H9 (cell line): Measurements from ENCODE around the gene ALG11. TPM values are rescaled to one million over a fixed set of nuclear protein-coding genes. Genes with fewer than 3 reads are reported as not detected.

Source experiments
- DNase-seq: peaks from one replicate; pipeline ENCODE4 v3.0.0-alpha.2; 2017
- H2AFZ ChIP-seq: one replicate; pipeline ENCODE4 v1.6.1; 2013; ENCODE audit warnings: mild to moderate bottlenecking, low read length, control low read depth, moderate library complexity
- H2AK5ac ChIP-seq: 2 replicates; pipeline ENCODE4 v1.6.1; 2013; ENCODE audit warnings: low read length, control low read depth, mixed read lengths; ENCODE audit not compliant: insufficient read length
- H2BK120ac ChIP-seq: one replicate; pipeline ENCODE4 v1.6.1; 2013; ENCODE audit warnings: low read depth, mild to moderate bottlenecking, low read length, control low read depth, inconsistent platforms; ENCODE audit not compliant: poor library complexity, severe bottlenecking
- H2BK12ac ChIP-seq: 2 replicates; pipeline ENCODE4 v1.6.1; 2013; ENCODE audit warnings: low read length, control low read depth, mixed read lengths, low read depth; ENCODE audit not compliant: insufficient read length
- H2BK15ac ChIP-seq: 2 replicates; pipeline ENCODE4 v1.6.1; 2013; ENCODE audit warnings: low read depth, low read length, control low read depth
- H2BK20ac ChIP-seq: one replicate; pipeline ENCODE4 v1.6.1; 2013; ENCODE audit warnings: low read depth, mild to moderate bottlenecking, low read length, control low read depth, inconsistent platforms; ENCODE audit not compliant: poor library complexity, severe bottlenecking
- H2BK5ac ChIP-seq: 2 replicates; pipeline ENCODE4 v1.6.1; 2013; ENCODE audit warnings: low read length, control low read depth, mixed read lengths; ENCODE audit not compliant: insufficient read length
- H3K14ac ChIP-seq: 2 replicates; pipeline ENCODE4 v1.6.1; 2013; ENCODE audit warnings: low read length, control low read depth; ENCODE audit not compliant: insufficient read depth
- H3K18ac ChIP-seq: 2 replicates; pipeline ENCODE4 v1.6.1; 2013; ENCODE audit warnings: low read depth, mild to moderate bottlenecking, mixed read lengths, low read length, control low read depth; ENCODE audit not compliant: insufficient read length
- H3K23ac ChIP-seq: 2 replicates; pipeline ENCODE4 v1.6.1; 2013; ENCODE audit warnings: low read length, control low read depth, mixed read lengths, low read depth; ENCODE audit not compliant: insufficient read length
- H3K23me2 ChIP-seq: 2 replicates; pipeline ENCODE4 v1.6.1; 2013; ENCODE audit warnings: low read depth, mild to moderate bottlenecking, mixed read lengths, low read length, control low read depth; ENCODE audit not compliant: insufficient read length, poor library complexity, severe bottlenecking
- H3K27ac ChIP-seq: 2 replicates; pipeline ENCODE4 v1.5.1; 2013; ENCODE audit warnings: low read length, control low read depth, mixed read lengths, low read depth; ENCODE audit not compliant: insufficient read length
- H3K27me3 ChIP-seq: 2 replicates; pipeline ENCODE4 v1.6.1; 2013; ENCODE audit warnings: low read length, control low read depth, inconsistent platforms; ENCODE audit not compliant: insufficient read depth
- H3K4ac ChIP-seq: 2 replicates; pipeline ENCODE4 v1.6.1; 2013; ENCODE audit warnings: low read depth, mild to moderate bottlenecking, control low read depth, inconsistent platforms, low read length, moderate library complexity
- H3K4me1 ChIP-seq: 2 replicates; pipeline ENCODE4 v1.6.1; 2013; ENCODE audit warnings: low read length, control low read depth, inconsistent platforms; ENCODE audit not compliant: insufficient read depth
- H3K4me2 ChIP-seq: 2 replicates; pipeline ENCODE4 v1.6.1; 2013; ENCODE audit warnings: low read length, control low read depth, mixed read lengths; ENCODE audit not compliant: insufficient read length, insufficient read depth
- H3K56ac ChIP-seq: 2 replicates; pipeline ENCODE4 v1.6.1; 2013; ENCODE audit warnings: low read depth, mild to moderate bottlenecking, mixed read lengths, low read length, control low read depth; ENCODE audit not compliant: insufficient read length
- H3K79me1 ChIP-seq: 2 replicates; pipeline ENCODE4 v1.6.1; 2013; ENCODE audit warnings: low read depth, mild to moderate bottlenecking, moderate library complexity, low read length, control low read depth, inconsistent platforms; ENCODE audit not compliant: insufficient read depth, poor library complexity, severe bottlenecking
- H3K79me2 ChIP-seq: 2 replicates; pipeline ENCODE4 v1.6.1; 2013; ENCODE audit warnings: low read length, control low read depth, inconsistent platforms; ENCODE audit not compliant: insufficient read depth
- H3K9ac ChIP-seq: 2 replicates; pipeline ENCODE4 v1.6.1; 2013; ENCODE audit warnings: low read length, control low read depth, mixed read lengths; ENCODE audit not compliant: insufficient read length; ENCODE audit errors: extremely low read depth
- H3K9me3 ChIP-seq: one replicate; pipeline ENCODE4 v1.6.1; 2013; ENCODE audit warnings: low read depth, low read length, inconsistent platforms; ENCODE audit not compliant: control insufficient read depth
- H3T11ph ChIP-seq: one replicate; pipeline ENCODE4 v1.6.1; 2013; ENCODE audit warnings: mild to moderate bottlenecking, low read length, control low read depth, inconsistent platforms
- H4K20me1 ChIP-seq: one replicate; pipeline ENCODE4 v1.6.1; 2013; ENCODE audit not compliant: control insufficient read depth, insufficient read length, insufficient read depth
- H4K5ac ChIP-seq: 2 replicates; pipeline ENCODE4 v1.6.1; 2013; ENCODE audit warnings: low read depth, mild to moderate bottlenecking, mixed read lengths, low read length, control low read depth; ENCODE audit not compliant: insufficient read length
- H4K8ac ChIP-seq: replicated peaks from 2 replicates; pipeline ENCODE4 v1.6.1; 2013; ENCODE audit warnings: low read length, control low read depth, mixed read lengths, low read depth; ENCODE audit not compliant: insufficient read length
- H4K91ac ChIP-seq: 2 replicates; pipeline ENCODE4 v1.6.1; 2013; ENCODE audit warnings: low read depth, mild to moderate bottlenecking, moderate library complexity, mixed read lengths, low read length, control low read depth; ENCODE audit not compliant: insufficient read length
- H3K27ac Mint-ChIP-seq, 3 experiments: 2 replicates in 2 of 3; 3 replicates in 1 of 3; pipeline ENCODE4 v1.8.0; 2020 to 2021; ENCODE audit warnings: mixed read lengths in 3 of 3, mild to moderate bottlenecking in 1 of 3, moderate library complexity in 1 of 3
- H3K27me3 Mint-ChIP-seq: 2 replicates; pipeline ENCODE4 v1.8.0; 2021; ENCODE audit warnings: low read depth, mild to moderate bottlenecking, moderate library complexity, mixed read lengths
- H3K36me3 Mint-ChIP-seq, 3 experiments: 2 replicates in 2 of 3; 3 replicates in 1 of 3; pipeline ENCODE4 v1.8.0; 2020 to 2021; ENCODE audit warnings: low read depth in 3 of 3, mixed read lengths in 3 of 3; ENCODE audit not compliant: insufficient read depth in 1 of 3
- H3K4me1 Mint-ChIP-seq, 2 experiments: 2 replicates each; pipeline ENCODE4 v1.8.0; 2020; ENCODE audit warnings: mixed read lengths in 2 of 2
- H3K4me3 Mint-ChIP-seq, 2 experiments: 2 replicates in 1 of 2; 3 replicates in 1 of 2; pipeline ENCODE4 v1.8.0; 2020 to 2021; ENCODE audit warnings: mild to moderate bottlenecking in 2 of 2, mixed read lengths in 2 of 2, moderate library complexity in 1 of 2
- H3K9me3 Mint-ChIP-seq, 2 experiments: 2 replicates in 1 of 2; 3 replicates in 1 of 2; pipeline ENCODE4 v1.8.0; 2020; ENCODE audit warnings: mild to moderate bottlenecking in 2 of 2, mixed read lengths in 2 of 2, moderate library complexity in 1 of 2
- CTCF ChIP-seq: fragments of 200-600 bp; sonication (generic); conservative IDR thresholded peaks from 3 replicates; pipeline ENCODE4 v1.8.0; 2021; ENCODE audit warnings: antibody characterized with exemption, mild to moderate bottlenecking
- WGBS: extraction: QIAGEN DNeasy Blood & Tissue Kit; methylation state at CpG from one replicate; pipeline ENCODE4 v1.1.7; 2013; ENCODE audit warnings: missing lambda C conversion rate, low lambda C conversion rate, mixed read lengths; ENCODE audit not compliant: insufficient read length; ENCODE audit errors: extremely low coverage; 5-methylcytosine and 5-hydroxymethylcytosine counted together
- total RNA-seq: library from RNA; stranded (reverse); gene quantifications from 2 replicates; pipeline ENCODE4 v1.2.1, GENCODE V29; 2021

Gene ALG11
- total RNA-seq, 1 experiment from 2014 or later, result 46.6 TPM

- Histone ChIP-seq H3K23me2 (peaks cover 2% of the 10 kb centered on the region), H3K56ac (no peak overlapping the region), H4K20me1 (no peaks in the 10 kb centered on the region), H3K23ac (no peak overlapping the region), H3K27me3 (no peaks in the 10 kb centered on the region), H2AFZ (no peak overlapping the region), H2BK12ac (no peak overlapping the region), H4K91ac (no peak overlapping the region), H3K9me3 (no peaks in the 10 kb centered on the region), H4K8ac (no peak overlapping the region), H3K79me2 (peaks cover 12% of the 10 kb centered on the region; the same call in 1 of the 2 replicates), H2BK20ac (no peak overlapping the region), H3K9ac (no peak overlapping the region), H2AK5ac (no peak overlapping the region), H3K18ac (no peak overlapping the region), H2BK15ac (no peak overlapping the region), H3K27ac (no peak overlapping the region), H3T11ph (no peak overlapping the region), H3K14ac (no peak overlapping the region), H3K79me1 (peaks cover 2% of the 10 kb centered on the region), H3K4me1 (no peaks in the 10 kb centered on the region), H2BK5ac (no peak overlapping the region), H3K4me2 (no peak overlapping the region), H3K4ac (no peak overlapping the region), H2BK120ac (no peak overlapping the region), H4K5ac (no peak overlapping the region)
- H3K36me3 Mint-ChIP-seq, result peaks cover 40 to 58% (median 54%) of the 10 kb centered on the region in 3 experiments
- peaks cover 6 to 8% of the 10 kb centered on the region in 2 experiments for H3K9me3 Mint-ChIP-seq
- no CpG with 5 or more reads among the region's 3 CpGs for WGBS
- no peak for TF ChIP-seq CTCF
- peaks cover under 1% of the 10 kb centered on the region for H3K27me3 Mint-ChIP-seq
- no peak overlapping the region for H3K27ac Mint-ChIP-seq
- no peak overlapping the region for H3K4me3 Mint-ChIP-seq
- DNase-seq, result no peak
- H3K4me1 Mint-ChIP-seq, result peaks cover 0 to 4% of the 10 kb centered on the region in 2 experiments; a peak in 1 of 4 replicates
These were observed 4.1 kb downstream of the ALG11 start for GRCh38 chr13:52016296-52016695.
